Astrocyte (in vitro differentiated cells and primary cell): Measurements from ENCODE around the gene UNCX.

ENCODE experiments used
- CTCF ChIP-seq: IDR thresholded peaks from 2 replicates; pipeline ENCODE4 v1.5.1; 2011; ENCODE audit warnings: low read depth, mild to moderate bottlenecking, inconsistent platforms, low read length, moderate library complexity; ENCODE audit not compliant: insufficient read depth
- EZH2 ChIP-seq: IDR thresholded peaks from 2 replicates; pipeline ENCODE4 v1.6.1; 2012; ENCODE audit warnings: mild to moderate bottlenecking, low read length, inconsistent platforms; ENCODE audit not compliant: insufficient read depth

- TF ChIP-seq CTCF (no peak), EZH2 (no peak)
Measured at GRCh38 chr7:1220000-1220726, 12.5 kb upstream of the UNCX start.
